ENCODE measurements around the gene FER.
"Not testable (repeated sequence)": the region's sequence is repeated elsewhere in the genome, so short reads cannot be mapped to it uniquely, and the experiment has no call there.

FER gene

GRCh38 chr5:108747111-108747773, 455 bp upstream of the FER start:
- no peak for DNase-seq

DNA sequence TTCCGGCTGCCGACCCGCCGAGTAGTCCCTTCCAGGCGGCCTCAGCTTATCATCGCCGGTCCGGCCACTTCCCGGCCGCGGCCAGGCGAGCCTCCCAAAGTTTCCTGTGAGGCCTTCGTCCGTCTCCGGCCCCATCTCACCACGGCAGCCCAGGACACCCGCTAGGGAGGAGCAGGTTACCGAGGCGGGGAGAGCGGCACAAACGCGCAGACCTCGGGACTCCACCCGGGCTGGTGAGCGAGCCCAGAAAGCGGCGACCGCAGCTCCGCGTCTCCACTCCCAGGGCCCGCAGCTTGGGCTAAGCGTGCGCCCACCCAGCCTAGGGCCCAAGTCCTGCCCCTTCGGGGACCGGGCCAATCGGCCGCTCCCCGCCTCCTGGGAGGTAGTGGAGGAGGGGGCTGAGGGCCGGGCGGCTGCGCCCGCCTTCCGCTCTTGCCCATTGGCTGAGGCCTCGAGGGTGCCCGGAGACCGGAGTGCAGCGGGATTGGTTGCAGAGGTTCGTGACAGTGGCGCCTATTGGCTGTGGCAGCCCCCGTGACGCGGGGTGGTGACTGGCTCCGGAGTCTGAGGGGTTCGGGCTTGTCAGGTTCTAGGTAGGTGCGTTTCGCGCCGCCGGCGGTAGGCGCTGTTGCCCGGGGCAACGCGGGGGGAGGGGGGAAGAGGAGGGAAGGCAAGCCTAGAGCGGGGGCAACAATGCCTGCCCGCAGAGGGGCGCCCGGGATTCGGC, 867 bp downstream of the FER start:
- DNase-seq = peak; percentile 81 to 100 (median 99)

GRCh38 chr5:108749128-108749861, 1.6 kb downstream of the FER start:
- peak in 7 of 14 donors; percentile 26 to 74 (median 52) for DNase-seq

DNA sequence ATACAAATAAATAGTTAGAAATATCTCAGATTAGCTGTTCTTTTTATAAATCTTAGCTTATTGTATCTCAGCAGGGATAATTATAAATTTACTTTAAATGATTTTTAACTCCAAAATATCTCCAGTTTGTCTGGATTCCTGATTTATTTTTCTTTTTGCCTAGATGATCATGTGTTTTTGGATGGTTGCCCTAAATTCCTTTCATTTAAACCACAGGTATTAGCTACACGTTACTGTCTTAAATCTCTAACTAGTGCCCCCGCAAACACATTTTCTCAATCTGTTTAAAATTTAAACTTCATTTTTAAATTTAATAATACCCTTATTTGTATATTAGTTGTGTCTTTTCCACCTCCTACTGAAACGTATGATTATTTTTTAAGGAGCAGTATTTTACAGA, 5.6 kb downstream of the FER start:
- no peak for DNase-seq

DNA sequence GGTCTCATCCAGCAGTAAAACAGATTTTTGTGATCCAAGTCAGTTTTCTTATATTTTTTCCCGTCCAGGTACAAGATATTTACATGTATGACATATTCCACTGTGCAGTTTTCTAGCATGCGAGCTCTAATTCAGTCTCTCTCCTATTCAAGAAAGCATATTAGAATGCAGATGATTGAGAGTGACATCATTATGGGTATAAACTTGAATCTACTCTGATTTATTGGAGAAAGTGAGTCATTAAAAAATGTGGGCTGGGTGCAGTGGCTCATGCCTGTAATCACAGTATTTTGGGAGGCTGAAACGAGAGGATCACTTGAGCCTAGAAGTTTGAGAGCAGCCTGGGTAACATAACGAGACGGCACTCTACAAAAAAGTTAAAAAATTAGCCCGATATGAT, 6.2 kb downstream of the FER start:
- DNase-seq = no peak

- no peak for DNase-seq
Observed at GRCh38 chr5:108760512-108760911, 12.8 kb downstream of the FER start.

DNA sequence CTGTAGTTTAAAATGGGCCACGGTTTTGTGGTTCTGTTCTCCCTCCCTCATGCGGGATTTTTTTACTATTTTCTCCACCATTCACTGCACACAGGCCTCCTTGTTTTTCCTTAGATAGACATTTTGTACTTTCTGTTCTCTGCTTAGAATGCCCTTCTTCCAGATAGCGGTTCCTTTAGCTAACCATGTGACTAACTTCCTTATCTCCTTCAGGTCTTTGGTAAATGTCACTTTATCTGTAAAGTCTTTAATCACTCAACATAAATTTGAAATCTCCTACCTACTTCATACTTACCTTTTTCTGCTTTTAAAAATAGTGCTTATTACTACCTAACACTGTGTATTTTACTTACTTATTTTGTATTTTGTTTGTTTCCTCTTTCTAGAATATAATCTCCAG, 15.0 kb downstream of the FER start:
- DNase-seq = no peak

- DNase-seq = no peak
Observed at GRCh38 chr5:108763222-108763916, 15.7 kb downstream of the FER start.

- no peak for DNase-seq
Observed at GRCh38 chr5:108765647-108766046, 17.9 kb downstream of the FER start.

DNA sequence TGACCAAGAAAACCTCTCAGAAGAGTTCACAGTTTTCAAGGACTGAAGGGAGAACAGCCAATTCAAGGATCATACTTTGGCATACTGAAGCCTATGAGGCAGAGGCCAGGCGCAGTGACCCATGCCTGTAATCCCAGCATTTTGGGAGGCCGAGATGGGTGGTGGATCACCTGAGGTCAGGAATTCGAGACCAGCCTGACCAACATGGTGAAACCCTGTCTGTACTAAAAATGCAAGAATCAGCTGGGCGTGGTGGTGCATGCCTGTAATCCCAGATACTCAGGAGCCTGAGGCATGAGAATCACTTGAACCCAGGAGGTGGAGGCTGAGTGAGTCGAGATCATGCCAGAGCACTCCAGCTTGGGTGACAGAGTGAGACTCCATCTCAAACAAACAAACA, 19.2 kb downstream of the FER start:
- not testable (repeated sequence) for DNase-seq

GRCh38 chr5:108769352-108769751, 21.7 kb downstream of the FER start:
- no peak for DNase-seq

DNA sequence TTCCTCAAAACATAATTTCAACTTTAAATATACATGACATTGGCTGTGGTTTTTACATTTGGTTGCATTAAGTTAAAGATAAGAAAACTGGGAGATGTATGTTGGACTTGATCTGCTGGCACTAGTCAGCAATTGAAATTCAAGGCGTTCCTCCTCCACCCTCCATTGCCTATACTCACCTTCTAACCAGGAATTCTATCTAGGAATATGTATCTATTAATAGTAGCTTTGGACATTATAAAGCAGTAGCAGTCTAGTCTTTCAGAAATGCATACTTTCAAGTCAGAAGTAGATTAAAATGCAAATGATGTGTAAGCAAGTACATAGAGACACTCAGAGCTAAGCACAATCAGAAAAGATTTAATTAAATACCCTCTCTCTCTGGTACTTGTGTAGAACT, 24.9 kb downstream of the FER start:
- no peak for DNase-seq

DNA sequence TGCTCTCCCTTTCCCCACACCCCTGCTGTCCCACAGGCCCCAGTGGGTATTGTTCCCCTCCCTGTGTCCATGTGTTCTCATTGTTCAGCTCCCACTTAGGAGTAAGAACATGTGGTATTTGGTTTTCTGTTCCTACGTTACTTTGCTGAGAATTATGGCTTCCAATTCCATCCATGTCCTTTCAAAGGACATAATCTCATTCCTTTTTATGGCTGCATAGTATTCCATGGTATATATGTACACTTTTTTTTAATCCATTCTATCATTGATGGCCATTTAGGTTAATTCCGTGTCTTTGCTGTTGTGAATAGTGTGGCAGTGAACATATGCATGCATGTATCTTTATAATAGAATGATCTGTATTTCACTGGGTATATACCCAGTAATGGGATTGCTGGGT, 25.6 kb downstream of the FER start:
- DNase-seq = no peak

- DNase-seq = not testable (repeated sequence)
Observed at GRCh38 chr5:108774079-108774478, 26.4 kb downstream of the FER start.

- not testable (repeated sequence) for DNase-seq
Observed at GRCh38 chr5:108777582-108777981, 29.9 kb downstream of the FER start.

- DNase-seq = not testable (repeated sequence)
Observed at GRCh38 chr5:108784577-108784976, 36.9 kb downstream of the FER start.

- DNase-seq = peak in 1 of 14 donors; percentile 4
Observed at GRCh38 chr5:108786806-108787483, 39.2 kb downstream of the FER start.

DNA sequence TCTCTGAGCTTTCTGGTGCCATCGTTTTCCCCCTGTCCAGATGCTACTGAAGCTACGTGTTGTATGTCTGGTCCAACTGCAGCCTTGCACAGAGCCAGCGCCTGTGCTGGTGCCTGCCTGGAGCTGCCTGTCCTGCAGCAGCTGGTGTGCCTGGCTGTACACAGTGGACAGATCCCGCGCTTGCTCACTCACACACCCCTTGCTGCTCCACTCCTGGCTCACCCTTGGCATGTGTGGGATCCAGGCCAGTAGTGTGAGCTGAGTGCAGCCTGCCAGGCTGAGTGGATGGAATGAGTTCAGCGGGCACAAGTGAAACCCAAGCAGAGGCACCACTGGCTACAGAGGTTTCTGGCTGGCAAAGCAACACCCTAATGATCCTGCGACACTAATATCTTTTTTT, 40.4 kb downstream of the FER start:
- peak in 12 of 14 donors; percentile 14 to 71 (median 38) for DNase-seq

GRCh38 chr5:108793207-108793606, 45.5 kb downstream of the FER start:
- no peak for DNase-seq

DNA sequence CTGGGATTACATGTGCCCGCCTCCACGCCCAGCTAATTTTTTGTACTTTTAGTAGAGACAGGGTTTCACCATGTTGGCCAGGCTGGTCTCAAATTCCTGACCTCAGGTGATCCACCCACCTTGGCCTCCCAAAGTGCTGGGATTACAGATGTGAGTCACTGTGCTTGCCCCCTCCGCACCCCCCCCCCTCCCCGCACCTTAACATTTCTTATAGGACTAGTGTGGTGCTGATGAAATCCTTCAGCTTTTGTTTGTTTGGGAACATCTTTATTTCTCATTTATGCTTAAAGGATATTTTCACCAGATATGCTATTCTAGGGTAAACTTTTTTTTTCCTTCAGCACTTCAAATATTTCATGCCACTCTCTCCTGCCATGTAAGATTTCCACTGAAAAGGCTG, 46.7 kb downstream of the FER start:
- not testable (repeated sequence) for DNase-seq

DNA sequence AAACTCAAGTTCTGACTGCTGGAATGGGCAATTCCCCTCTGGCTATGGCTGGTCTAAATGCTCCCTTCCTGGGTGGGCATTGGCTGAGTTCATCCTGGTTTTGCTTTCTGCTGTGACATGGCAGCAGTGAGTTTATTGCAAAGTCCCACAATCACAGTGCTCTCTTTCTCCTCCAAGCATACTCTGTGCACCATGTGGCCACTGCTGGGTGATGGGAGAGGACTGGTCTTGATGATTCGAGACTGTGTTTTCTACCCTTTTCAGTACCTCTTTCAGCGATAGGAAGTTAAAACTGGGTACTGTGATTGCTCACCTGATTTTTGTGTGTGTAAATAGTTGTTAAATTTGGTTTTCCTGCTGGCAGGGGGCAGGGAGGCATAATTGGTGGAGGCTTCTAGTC, 49.7 kb downstream of the FER start:
- DNase-seq = no peak

- no peak for DNase-seq
Observed at GRCh38 chr5:108797986-108798385, 50.3 kb downstream of the FER start.
